GM12878 (cell line): ENCODE data around the gene CELSR3. TPM values are rescaled to one million over a fixed set of nuclear protein-coding genes. Genes with fewer than 3 reads are reported as not detected.

Experiments
- ATAC-seq: fragments of 200-7000 bp; cut with Tn5 transposase; 3 replicates; pipeline ENCODE4 v1.9.1; 2020; ENCODE audit warnings: mild to moderate bottlenecking, moderate library complexity
- BruUV-seq: library from RNA; stranded (reverse); fragments of 400-500 nt; replicated peaks from 2 replicates; lab custom pipeline; 2021; lab: Mats Ljungman, UMichigan
- CTCF ChIA-PET: fragments of 300-600 bp; sonication (Branson Sonifier 250); formaldehyde crosslinking; extraction: SDS; loops from one replicate; lab custom pipeline; 2021; ENCODE audit warnings: inconsistent platforms; lab: Yijun Ruan, JAX
- POLR2A ChIA-PET: fragments of 350-600 bp; formaldehyde crosslinking; extraction: SDS; loops from one replicate; lab custom pipeline; 2021; ENCODE audit warnings: inconsistent platforms; lab: Charles Lee
- RAD21 ChIA-PET: fragments of 300-600 bp; sonication (Branson Sonifier 250); formaldehyde crosslinking; loops from one replicate; lab custom pipeline; 2023; ENCODE audit warnings: antibody characterized with exemption; ENCODE audit not compliant: unreplicated experiment; lab: Charles Lee
- SMC1A ChIA-PET: fragments of 300-600 bp; sonication (Branson Sonifier 250); formaldehyde crosslinking; loops from one replicate; lab custom pipeline; 2023; ENCODE audit not compliant: unreplicated experiment, uncharacterized antibody; lab: Charles Lee
- DNase-seq: peaks from one replicate; pipeline ENCODE4 v3.0.0-alpha.2; 2011; ENCODE audit warnings: low read depth, low spot score
- FAIRE-seq: peaks from 3 replicates; lab custom pipeline; 2011; peaks lifted over from hg19 to GRCh38; lab: Jason Lieb, UNC
- H2AFZ ChIP-seq: 2 replicates; pipeline ENCODE4 v1.6.0; 2011; ENCODE audit warnings: low read depth, low read length, control low read depth; ENCODE audit not compliant: control insufficient read depth
- H3K27ac ChIP-seq: 2 replicates; pipeline ENCODE4 v1.5.1; 2011; ENCODE audit warnings: control low read depth; ENCODE audit not compliant: control insufficient read depth, insufficient read depth
- H3K27me3 ChIP-seq, 2 experiments: replicated peaks in 1 of 2; 2 replicates each; pipeline versions ENCODE4 v1.6.0 to v1.6.1; 2011; ENCODE audit warnings: low read length in 1 of 2; ENCODE audit not compliant: control insufficient read depth in 2 of 2, insufficient read depth in 2 of 2
- H3K36me3 ChIP-seq, 2 experiments: 2 replicates each; pipeline ENCODE4 v1.5.1; 2011; ENCODE audit warnings: low read length in 1 of 2; ENCODE audit not compliant: control insufficient read depth in 2 of 2, insufficient read depth in 2 of 2
- H3K4me1 ChIP-seq: 2 replicates; pipeline ENCODE4 v1.6.1; 2011; ENCODE audit warnings: mild to moderate bottlenecking, low read length, moderate library complexity, mixed read lengths; ENCODE audit not compliant: control insufficient read depth, insufficient read depth
- H3K4me2 ChIP-seq: 2 replicates; pipeline ENCODE4 v1.6.0; 2011; ENCODE audit warnings: control low read depth; ENCODE audit not compliant: control insufficient read depth, insufficient read depth
- H3K4me3 ChIP-seq: fragments of 200-600 bp; sonication (generic); 2 replicates; pipeline ENCODE4 v1.5.1; 2016
- H3K79me2 ChIP-seq: 2 replicates; pipeline ENCODE4 v1.6.0; 2011; ENCODE audit warnings: low read length; ENCODE audit not compliant: control insufficient read depth, insufficient read depth
- H3K9ac ChIP-seq: 2 replicates; pipeline ENCODE4 v1.8.0; 2011; ENCODE audit warnings: low read length, control low read depth, mixed read lengths; ENCODE audit not compliant: control insufficient read depth, insufficient read depth
- H3K9me3 ChIP-seq: replicated peaks from 3 replicates; pipeline ENCODE4 v1.5.1; 2011; ENCODE audit warnings: mild to moderate bottlenecking, low read length; ENCODE audit not compliant: control insufficient read depth, insufficient read depth
- H4K20me1 ChIP-seq: 2 replicates; pipeline ENCODE4 v1.6.0; 2011; ENCODE audit not compliant: control insufficient read depth, insufficient read depth
- CBX5 ChIP-seq: sonication (generic); IDR thresholded peaks from 2 replicates; pipeline ENCODE4 v1.6.1; 2016; ENCODE audit warnings: low read depth, moderate library complexity, mild to moderate bottlenecking, inconsistent platforms
- NKRF ChIP-seq: fragments of 450-650 bp; conservative IDR thresholded peaks from 2 replicates; pipeline ENCODE4 v1.6.1; 2017; ENCODE audit warnings: mild to moderate bottlenecking, moderate library complexity
- SREBF2 ChIP-seq: IDR thresholded peaks from 2 replicates; pipeline ENCODE4 v1.6.1; 2012; ENCODE audit warnings: mild to moderate bottlenecking, low read length
- WGBS: methylation state at CpG from one replicate; pipeline ENCODE4 v1.1.6; 2016; ENCODE audit warnings: low lambda C conversion rate; ENCODE audit not compliant: insufficient replicate concordance, insufficient coverage; ENCODE audit errors: missing lambda C conversion rate; 5-methylcytosine and 5-hydroxymethylcytosine counted together
- in situ Hi-C: fragments of 300-500 bp; cut with MboI; formaldehyde crosslinking; loops from 9 replicates; pipeline ENCODE4 v1.14.3; 2018; ENCODE audit warnings: mixed read lengths
- intact Hi-C: fragments of 100-400 bp; cut with micrococcal nuclease; formaldehyde crosslinking; loops from one replicate; pipeline ENCODE4 v1.14.2; 2022; ENCODE audit not compliant: unreplicated experiment
- polyA plus RNA-seq, 11 experiments: library from polyadenylated mRNA; depleted of rRNA in 4 of 11; unstranded in 6 of 11; stranded (reverse) in 5 of 11; fragments of >200 nt; fragmentation: Nextera tagmentation in 4 of 11; fragmentation: Illumina TruSeq in 1 of 11; extraction: Ambion mirVana in 4 of 11; extraction: Trizol in 1 of 11; gene quantifications; 1 replicate in 1 of 11; 2 replicates in 10 of 11; pipeline versions ENCODE4 v1.2.1 to v1.2.3, GENCODE V29; 2011 to 2016; ENCODE audit warnings: inconsistent platforms in 2 of 11, missing spikeins in 2 of 11, low read depth in 1 of 11
- total RNA-seq, 4 experiments: library from RNA; depleted of rRNA in 3 of 4; stranded (reverse); fragments of >200 nt in 3 of 4; fragmentation: Illumina TruSeq in 1 of 4; extraction: Trizol in 1 of 4; gene quantifications; 2 replicates each; pipeline versions ENCODE4 v1.2.1 to v1.2.3, GENCODE V29; 2013 to 2021

The CELSR3 gene
- total and polyA plus RNA-seq, 10 of the 15 experiments (the other 5 are each of a cell fraction or from before 2014, with no cell fraction given) = 0.08 to 1.6 (median 0.57) TPM

GRCh38 chr3:48617559-48617958, 45.1 kb downstream of the CELSR3 start:
- H3K79me2 ChIP-seq = no peaks in the 10 kb centered on the region

More at GRCh38 chr3:48617559-48617958, 45.1 kb downstream of the CELSR3 start:
- Histone ChIP-seq H3K4me1 (no peaks in the 10 kb centered on the region), H3K36me3 (no peaks in the 10 kb centered on the region), H3K4me2 (no peak overlapping the region), H2AFZ (no peak overlapping the region), H4K20me1 (no peaks in the 10 kb centered on the region), H3K27me3 (no peaks in the 10 kb centered on the region), H3K4me3 (no peak overlapping the region), H3K9me3 (peaks cover 5% of the 10 kb centered on the region; the same call in 2 of the 3 replicates), H3K9ac (no peak overlapping the region), H3K27ac (no peak overlapping the region)
- in situ Hi-C loops = no loop called here
- POLR2A ChIA-PET = interaction anchor here (0.6 kb wide), 1 partner anchor 85 kb away, joined by 10 read pairs; no protein-coding TSS in a partner anchor
- ATAC-seq (no peak), FAIRE-seq (no peak), DNase-seq (no peak)
- TF ChIP-seq SREBF2 (no peak), CBX5 (peak; percentile 95), NKRF (no peak)
- RAD21 ChIA-PET = no interaction called here
- intact Hi-C loops = no loop called here
- SMC1A ChIA-PET = no interaction called here
- 91% methylated on average over 4 of the region's 4 CpGs for WGBS
- no TSS peak for BruUV-seq
- CTCF ChIA-PET = no interaction called here
